Nucleus accumbens (tissue), 56 donors: ENCODE results near the gene ARHGAP11A.

Experiments used
- DNase-seq, 56 donors: peaks; one replicate each; lab custom pipeline; 2025; lab: John Stamatoyannopoulos, UW

The ARHGAP11A gene

DNA sequence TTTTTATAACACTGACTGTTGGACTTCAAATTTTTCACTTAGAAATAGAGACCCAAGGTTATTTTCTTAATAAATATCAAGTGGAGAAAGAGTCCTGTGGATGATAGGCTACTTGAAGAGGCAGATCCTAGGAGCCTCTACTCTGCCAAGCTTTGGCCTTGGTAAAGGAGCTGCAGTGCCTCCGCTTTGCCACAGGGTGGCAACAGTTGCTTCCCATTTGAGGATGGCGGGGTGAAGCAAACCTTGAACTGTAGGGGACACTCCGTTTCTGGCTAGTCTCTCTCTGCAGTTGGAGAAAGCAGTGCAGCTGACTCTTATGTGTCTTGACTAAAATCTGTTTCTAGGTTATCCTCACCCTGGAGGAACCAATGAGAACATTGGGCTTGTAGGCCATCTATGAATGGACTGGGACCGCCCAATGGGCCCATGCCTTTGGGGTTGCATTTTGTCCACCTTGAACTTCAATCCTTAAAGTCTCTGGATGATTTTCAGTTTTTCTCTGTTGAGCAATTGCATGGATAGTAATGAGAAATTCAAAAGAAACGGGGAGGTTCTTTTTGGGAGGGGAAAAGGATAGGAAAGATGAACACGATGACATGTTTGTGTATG is 36.0 kb downstream of the ARHGAP11A start:
- peak in 30 of 56 donors; percentile 3 to 54 (median 30) for DNase-seq

DNA sequence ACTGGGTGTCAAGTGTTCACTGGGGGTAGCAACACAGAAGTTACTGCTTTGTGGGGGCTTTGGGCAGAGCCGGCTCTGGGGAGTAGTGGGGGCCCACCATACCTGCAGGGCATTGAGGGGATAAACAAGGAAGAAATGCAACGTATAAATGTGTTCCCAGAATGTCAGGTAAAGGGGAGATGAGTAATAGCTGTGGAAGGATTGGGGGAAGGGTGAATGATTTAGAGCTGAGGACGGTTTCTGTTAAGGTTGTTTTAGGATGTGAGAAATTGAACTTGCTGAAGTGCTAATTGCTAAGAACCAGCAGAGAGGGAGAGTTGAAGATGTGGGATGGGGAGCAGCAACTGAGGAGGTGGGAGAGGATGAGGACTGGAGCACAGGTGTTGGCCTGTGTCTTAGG is 36.9 kb downstream of the ARHGAP11A start:
- DNase-seq = no peak

DNA sequence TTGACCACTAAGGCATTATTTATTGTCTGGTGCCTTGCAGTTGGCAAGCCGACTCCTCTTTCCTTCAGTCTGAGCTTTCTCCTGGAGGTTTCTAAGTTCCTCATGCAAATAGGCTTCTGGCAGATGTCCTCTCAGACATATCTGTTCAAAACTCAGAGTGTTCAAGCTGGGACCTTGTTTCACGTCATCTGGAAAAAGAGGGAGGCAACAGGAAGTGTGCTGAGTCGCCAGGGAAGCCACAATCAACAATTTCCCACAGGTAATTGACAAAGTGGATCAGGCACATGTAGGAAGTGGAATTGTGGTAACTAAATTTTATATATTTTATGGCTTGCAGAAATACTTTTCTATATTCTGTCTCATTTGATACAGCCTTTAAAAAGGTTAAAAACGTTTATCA is 40.8 kb downstream of the ARHGAP11A start:
- no peak for DNase-seq

DNA sequence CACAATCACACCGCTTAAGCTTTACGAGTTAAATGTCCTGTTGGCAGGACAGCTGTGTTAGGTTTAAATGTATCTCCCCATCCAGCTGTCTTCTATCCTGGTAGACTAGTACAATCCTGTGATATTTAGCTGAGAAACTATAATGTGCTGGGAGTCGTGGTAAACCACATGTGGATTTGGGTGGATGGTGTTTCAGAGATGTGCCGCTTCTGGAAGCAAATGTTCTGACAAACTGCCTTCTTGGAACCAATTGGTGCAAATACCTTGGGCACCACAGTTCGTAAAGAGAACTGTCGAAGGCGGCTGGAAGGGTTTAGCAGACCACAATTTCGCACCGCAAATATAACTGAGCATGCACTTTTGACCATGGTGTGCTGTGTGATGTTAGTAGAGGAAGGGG is 41.2 kb downstream of the ARHGAP11A start:
- DNase-seq = no peak

DNA sequence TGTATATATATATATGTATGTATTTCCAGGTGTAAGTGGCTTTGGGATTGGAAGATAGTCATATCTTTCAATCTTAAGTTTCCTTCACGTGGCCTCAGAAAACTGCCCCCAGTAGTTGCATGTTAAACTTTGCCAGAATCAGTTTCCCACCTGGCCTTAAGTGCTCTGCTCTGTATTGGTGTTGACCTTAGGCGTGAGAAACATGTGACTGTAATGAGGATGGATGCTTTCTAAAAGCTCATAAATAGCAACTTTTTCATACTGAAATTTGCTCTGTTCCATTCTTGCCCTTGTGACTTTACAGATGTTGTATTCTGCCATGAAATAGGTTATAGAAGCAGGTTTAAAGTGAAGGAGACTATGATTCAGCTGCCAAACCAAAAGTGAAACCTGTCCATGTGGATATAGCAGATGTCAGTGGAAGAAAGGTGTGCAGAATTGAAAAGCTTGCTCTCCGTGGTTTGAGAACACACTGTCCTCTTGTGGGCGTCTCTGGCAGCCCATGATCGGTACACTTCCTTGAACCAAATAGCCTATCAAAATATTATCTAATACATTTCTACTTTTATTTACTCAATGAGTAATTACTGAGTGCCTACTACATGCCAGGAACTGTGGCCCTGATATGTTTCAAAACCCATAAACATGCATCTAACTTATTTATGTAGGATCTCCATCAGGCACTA is 42.0 kb downstream of the ARHGAP11A start:
- no peak for DNase-seq

DNA sequence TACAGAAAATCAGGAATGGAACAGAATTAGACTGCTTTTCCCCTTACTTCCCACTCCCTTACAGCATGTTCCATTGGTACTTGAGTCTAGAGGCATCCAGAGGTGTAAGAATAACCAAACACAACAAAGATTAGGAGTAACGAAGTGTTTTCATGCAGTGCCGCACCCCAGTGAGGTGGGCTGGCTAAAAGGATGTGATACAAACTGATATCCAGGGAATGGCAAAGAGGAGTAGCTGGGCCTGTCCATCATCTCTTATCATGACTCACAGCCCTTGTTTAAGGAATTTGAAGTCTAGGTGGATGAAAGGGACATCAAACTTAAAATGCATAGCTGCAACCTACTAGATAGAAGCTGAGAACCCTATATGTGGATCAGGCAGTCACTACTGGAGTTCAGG is 42.6 kb downstream of the ARHGAP11A start:
- no peak for DNase-seq

DNA sequence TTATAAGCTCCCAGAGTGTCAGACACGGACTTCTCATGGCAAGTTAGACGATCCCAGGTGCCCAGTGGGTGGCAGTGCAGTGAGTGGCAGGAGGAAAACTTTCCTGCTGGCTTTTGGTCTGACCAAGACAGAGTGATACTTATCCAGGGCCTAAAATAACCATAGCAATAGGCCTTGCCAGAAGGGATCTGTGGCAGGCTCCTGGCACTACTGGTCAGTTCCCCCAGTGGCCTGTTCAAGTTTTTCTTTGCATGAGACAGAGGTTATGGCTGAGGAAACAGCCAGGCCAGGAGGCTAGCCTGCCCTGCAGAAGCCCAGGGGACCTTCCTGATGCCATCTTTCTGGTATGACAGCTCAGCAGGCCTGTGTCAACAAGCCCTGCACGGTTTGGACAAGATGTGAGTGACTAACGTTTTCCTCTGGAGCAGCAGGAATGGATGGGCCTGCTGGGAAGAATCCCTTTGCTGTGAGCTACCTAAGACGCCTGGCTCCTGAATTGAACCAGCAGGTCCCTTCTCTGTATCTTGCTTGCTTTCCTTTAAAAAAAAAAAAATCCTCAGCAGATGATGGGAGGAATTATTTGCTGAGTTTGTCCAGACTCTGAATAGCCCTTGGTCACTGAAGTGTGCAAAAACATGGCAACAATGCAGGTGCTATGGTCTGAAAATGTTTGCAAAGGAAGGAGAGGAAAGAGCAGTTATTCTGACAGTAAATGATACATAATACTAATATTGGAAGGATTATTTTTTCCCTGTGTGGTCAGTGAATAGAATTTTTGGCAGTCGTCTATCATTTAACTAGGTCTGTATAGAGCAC is 44.2 kb downstream of the ARHGAP11A start:
- no peak for DNase-seq

DNA sequence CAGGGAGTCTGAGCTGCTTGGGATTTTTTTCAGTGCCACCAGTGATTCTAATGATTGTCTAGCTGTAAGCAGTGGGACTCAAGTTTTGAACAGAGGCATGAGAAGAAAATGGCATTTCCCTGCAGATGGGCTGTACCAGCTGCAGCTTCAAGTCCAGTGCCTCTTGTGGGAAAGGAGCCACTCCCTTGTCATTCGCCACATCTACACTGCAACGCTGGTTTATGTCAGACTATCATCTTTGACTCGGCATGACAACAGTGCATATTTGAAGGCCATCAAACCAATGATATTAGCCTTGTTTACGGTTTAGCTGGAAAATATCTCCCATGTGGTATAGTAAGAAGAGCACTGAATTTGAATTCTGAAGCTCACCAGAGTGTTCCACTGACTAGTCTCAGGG is 48.4 kb downstream of the ARHGAP11A start:
- DNase-seq = no peak

DNA sequence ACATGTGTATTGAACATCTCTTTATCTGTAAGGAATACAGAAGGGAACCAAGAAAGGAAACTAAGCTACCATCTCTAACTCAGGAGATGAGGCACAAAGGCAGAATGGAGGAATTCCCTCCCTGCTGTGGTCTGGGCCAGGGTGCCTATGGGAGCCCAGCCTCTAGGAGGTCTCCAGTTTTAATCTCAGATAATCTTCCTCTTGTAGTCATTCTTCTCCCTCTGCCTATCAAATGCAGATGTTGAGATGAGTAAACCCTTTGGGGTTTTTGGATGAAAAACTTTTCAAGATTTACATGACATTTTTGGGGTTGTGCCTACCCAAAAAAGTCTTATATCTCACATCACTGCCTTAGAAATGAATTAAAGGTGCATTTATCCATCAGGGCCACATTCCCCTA is 49.5 kb downstream of the ARHGAP11A start:
- no peak for DNase-seq

DNA sequence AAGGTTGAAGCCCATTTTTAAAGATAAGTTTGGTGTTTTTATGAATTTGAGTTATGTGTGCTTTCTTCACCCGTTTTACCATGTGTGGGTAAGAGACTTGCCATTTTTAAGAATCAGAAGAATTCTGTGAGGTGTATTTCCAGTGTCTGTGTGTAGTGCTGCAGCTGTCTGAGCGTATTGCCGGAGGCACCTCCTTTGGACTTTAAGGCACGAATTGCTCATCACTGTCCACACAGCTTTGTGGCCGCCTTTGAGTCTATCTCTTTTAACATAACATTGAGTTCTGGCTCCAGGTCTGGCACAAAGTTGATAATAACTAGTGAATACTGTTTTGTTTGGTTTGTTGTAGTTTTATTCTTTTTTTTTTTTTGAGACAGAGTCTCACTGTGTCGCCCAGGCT is 52.0 kb downstream of the ARHGAP11A start:
- no peak for DNase-seq

DNA sequence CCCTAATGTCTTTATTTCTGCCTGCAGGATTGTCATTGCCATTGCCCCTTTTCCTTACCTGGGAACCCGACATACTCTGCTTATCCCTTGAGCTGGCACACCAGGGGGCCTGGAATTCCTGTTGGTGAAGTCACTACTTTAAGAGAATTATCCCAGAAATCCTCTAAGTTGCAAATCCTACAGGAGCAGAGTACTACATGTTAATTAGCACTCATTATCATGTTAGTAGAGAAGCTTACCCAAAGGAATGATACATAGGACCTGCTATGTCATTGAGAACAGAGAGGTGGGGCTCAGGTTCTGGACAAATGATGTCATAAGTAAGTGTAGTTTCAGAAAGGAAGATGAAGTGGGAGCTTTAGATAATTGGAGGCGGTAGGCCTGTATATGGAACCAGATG is 53.6 kb downstream of the ARHGAP11A start:
- no peak for DNase-seq

DNA sequence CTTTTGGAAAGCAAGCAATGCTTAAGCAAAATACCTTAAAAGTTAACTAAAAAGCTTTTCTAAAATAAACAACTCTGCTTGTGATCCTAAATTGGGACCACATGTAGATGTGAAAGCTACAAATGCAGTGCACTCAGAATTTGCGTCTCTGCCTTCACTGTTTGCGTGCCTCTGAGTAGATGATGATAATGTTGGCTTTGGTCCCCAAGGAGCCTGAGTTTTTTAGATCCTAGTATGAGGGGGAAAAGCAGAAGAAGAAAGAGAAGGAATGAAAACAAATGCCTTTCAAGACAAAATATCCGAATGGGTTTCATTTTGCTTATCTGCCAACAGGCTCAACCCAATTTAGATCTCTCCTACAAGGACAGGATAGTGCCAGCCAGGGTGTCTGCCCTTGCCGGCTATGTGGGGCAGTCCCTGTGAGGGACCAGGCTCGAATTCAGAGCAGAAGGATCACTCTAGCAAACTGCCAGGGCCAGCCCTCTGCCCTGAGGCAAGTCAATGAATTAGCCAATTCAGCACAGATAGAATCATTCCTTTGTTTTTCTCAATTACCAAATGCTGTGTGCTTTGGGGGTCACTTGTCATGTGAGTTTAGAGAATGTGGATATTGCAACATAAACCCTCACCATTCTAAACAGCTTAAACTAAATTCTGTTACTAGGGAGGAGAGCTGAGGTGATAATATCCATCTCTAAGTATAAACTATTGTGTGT is 54.8 kb downstream of the ARHGAP11A start:
- peak in 53 of 56 donors; percentile 10 to 87 (median 66) for DNase-seq

DNA sequence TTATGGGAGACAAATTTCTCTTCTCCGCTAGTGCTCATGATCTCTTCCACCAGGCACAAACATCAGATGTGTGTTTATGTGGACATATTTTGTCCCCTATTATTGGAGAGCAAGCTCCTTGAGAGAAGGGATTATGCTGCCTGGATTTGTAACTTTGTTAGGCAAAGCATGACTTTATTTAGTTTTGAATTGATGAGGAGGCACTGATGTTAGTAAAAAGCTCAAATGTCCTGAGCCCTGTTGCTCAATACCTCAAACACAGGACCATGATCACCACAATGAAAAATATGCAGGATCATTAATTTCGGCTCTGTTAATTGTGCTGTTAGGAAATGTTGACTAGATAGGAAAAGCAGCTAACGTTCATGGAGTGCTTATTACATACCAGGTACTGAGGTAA is 55.3 kb downstream of the ARHGAP11A start:
- DNase-seq = no peak

DNA sequence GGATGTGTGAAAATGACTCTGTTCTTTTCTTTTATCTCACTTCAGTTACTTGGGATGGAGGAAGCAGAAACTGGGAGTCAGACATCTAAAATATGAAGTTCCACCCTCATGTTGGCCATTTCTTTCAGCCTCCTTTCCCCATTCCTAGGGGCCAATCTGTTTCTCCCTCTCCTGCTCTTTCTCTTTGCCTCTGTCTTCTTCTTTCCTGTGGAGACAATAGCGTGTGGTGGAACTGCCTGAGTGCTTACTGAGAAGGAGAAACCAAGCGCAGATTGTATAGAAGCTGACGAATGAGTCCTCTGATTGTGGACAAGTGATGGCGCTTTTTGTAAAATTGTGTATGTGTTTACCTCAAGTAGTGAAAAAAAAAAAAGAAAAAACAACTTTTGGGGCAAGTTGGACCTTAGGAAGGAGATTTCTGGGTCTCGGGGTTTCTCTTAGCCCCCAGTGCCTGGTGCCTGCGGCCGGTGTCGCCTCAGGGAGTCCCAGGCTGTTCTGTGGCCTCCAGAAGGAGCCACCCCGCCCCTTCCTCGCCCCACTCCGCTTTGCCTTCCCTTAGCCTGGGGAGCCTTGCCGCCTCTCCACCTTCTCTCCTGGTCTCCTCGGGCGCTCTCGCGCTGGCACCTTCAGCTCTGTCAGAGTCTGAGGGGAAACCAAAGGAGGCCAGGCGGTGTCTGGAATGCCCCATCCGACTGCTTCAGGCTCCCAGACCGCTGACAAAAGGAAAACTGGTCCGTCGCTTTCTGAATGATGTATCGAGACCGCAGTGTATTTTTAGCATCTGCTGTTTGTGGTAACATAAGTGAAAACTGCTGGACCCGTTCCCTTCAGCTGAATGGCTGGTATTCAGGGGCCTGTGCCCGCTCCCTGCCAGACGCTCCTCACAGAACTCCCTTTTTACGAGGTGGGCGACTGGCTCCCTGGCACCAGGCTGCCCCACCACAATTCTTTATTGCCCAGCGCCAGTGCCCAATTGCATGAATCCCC is 56.3 kb downstream of the ARHGAP11A start:
- DNase-seq = peak in 42 of 56 donors; percentile 4 to 68 (median 38)

DNA sequence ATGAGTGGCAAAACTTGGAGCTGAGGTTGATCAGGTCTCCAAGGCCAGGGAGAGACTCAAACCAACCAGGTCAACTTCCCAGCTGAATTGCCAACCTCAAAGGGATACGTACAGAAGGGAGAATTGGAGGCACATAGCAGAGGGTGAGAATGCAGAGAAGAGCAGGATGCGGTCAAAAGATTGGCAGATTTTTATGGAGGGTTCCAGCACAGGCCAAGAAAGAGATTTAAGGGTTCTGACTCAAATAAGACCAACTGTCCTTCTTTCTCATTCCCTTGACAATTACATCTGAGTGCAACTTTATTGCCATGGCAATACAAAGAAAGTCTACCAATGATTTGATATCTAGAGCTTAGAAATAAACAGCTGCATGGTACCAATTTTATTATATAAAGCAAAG is 59.4 kb downstream of the ARHGAP11A start:
- no peak for DNase-seq

DNA sequence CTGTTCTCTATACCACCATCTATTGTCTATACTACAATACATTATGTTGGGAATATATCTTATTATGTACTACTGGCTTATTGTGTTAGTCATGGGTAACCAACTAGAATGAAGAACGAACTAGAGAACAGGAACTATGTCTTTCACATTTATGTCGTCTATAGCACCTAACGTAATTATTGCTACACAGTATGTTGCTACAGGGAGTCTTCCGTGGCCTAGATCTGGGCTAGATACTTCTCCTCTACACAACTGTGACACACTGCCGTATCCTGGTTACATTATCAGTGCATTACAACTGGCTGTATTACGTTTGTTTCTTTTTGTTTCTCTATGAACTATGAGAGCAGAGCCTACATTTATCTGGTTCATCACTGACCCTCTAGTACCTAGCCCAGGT is 60.2 kb downstream of the ARHGAP11A start:
- DNase-seq = no peak

DNA sequence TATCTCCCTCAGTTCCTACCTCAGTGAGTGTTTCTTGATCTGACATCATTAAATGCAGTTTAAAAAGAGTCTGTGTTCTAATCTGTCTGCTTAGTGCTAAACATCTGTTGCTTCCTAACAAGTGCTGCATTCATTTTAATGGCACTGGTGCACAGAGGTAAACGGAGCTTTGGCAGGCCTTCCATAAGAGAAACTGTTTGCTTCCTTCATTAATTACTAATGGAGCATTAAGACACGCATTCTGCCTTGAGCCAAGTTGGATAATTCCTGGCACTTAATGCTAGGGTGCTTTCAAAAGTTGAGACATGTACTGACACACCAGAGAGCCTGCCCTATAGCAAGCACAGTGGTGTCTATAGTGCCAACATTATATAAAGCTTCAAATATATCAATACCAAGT is 60.9 kb downstream of the ARHGAP11A start:
- DNase-seq = no peak

DNA sequence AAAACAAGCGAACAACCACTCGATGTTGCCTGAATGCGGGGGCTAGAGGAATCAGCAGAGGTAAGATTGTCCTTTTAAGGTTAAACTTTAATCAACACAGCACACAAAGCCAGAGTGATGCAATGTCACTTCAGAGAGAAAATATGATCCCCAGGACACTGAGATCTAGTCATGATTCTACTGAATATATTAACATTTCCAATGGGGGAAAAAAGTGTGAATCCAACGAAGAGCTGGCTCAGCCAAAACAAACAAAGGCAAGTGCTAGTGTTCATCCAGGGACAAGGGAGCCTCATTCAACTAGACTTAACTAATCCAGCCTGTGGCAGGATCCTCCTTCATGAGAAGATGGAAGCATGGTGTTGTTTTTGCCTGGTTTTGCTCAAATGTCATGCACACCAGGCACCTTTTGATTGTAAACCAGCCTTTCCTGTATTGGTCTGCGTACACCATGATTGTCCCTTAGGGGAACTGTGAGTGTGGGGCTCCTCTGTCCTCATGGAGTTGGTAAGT is 62.0 kb downstream of the ARHGAP11A start:
- no peak for DNase-seq

DNA sequence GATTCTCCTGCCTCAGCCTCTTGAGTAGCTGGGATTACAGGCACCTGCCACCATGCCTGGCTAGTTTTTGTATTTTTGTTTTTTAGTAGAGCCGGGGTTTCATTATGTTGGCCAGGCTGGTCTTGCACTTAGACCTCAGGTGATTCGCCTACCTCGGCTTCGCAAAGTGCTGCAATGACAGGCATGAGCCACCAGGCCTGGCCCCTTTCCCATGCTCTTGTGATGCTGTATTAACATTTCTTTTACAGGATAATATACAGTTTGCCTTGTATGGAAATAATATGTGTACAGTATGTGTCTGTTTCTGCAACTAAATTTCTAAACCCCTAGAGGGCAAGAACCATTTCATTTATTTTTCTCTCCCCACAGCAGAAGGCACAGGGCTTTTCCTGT is 64.0 kb downstream of the ARHGAP11A start:
- no peak for DNase-seq

DNA sequence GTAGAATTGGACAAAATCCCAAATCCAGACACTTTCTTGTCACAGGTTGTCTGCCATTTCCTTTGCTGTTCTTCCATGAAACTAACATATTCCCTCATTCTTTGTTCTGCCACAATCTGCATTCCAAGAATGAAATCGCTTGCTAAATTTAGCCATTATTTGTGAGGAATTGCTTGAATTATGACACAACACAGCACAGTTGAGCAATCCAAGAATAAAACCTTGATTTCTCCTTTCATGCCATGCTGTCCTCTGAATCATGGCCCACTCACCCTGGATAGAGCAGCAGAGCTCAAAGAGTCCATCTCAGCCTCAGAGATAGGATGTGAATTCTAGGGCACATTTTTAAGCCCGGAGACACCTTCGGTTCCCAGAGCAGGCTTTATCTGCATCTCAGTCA is 67.3 kb downstream of the ARHGAP11A start:
- DNase-seq = no peak
